Endothelial cell of umbilical vein (primary cell): ENCODE data around the gene SAFB.

Source experiments
- CTCF ChIP-seq, 2 donors: IDR thresholded peaks; 1 replicate in 1 of 2; 2 replicates in 1 of 2; pipeline ENCODE4 v1.5.1; 2011; ENCODE audit warnings: low read length in 2 of 2, mild to moderate bottlenecking in 2 of 2, moderate library complexity in 2 of 2, control low read depth in 1 of 2, inconsistent platforms in 1 of 2, low read depth in 1 of 2; ENCODE audit not compliant: insufficient read depth in 1 of 2; ENCODE audit errors: extremely low read depth in 1 of 2
- EZH2 ChIP-seq: IDR thresholded peaks from 2 replicates; pipeline ENCODE4 v1.6.1; 2012; ENCODE audit warnings: borderline replicate concordance, low read depth, mild to moderate bottlenecking, moderate library complexity, low read length, inconsistent platforms; ENCODE audit not compliant: severe bottlenecking
- MAX ChIP-seq: IDR thresholded peaks from 2 replicates; pipeline ENCODE4 v1.6.1; 2011; ENCODE audit not compliant: insufficient read depth, insufficient read length
- POLR2A ChIP-seq: IDR thresholded peaks from 2 replicates; pipeline ENCODE4 v1.6.1; 2012; ENCODE audit warnings: low read depth, mild to moderate bottlenecking, control low read depth, low read length
- POLR2AphosphoS5 ChIP-seq: IDR thresholded peaks from 2 replicates; pipeline ENCODE4 v1.6.1; 2012; ENCODE audit warnings: low read depth, mild to moderate bottlenecking, control low read depth, low read length, moderate library complexity; ENCODE audit not compliant: insufficient read depth

GRCh38 chr19:5677580-5677979 lies 54.7 kb downstream of the SAFB start:
- TF ChIP-seq CTCF (IDR thresholded peaks at IDR 0.05; ENCODE audit: extremely low read depth in 1 of 2, insufficient read depth in 1 of 2, low read depth in 1 of 2, low read length in 2 of 2) (no peak), EZH2 (no peak), POLR2A (no peak), MAX (no peak), POLR2AphosphoS5 (no peak)
